ENCODE results near the gene GALNTL6.
A peak's percentile ranks its signal among the peaks of the same experiment; 100 is the strongest.

Gene GALNTL6

GRCh38 chr4:171846232-171846631 lies 33.0 kb downstream of the GALNTL6 start:
- H3K4me3 ChIP-seq (ENCODE audit: low read depth, low read length), result no peak overlapping the region

GRCh38 chr4:171846893-171847292 lies 33.7 kb downstream of the GALNTL6 start:
- H3K4me3 ChIP-seq (ENCODE audit: low read depth, low read length), result no peak overlapping the region
- TF ChIP-seq CTCF (IDR thresholded peaks at IDR 0.05; ENCODE audit: borderline replicate concordance, insufficient read depth, low read depth, low read length), result no peak

More at GRCh38 chr4:171846232-171846631, 33.0 kb downstream of the GALNTL6 start:
- peak; percentile 76 for TF ChIP-seq CTCF (IDR thresholded peaks at IDR 0.05; ENCODE audit: borderline replicate concordance, insufficient read depth, low read depth, low read length)

GRCh38 chr4:171847751-171848150 lies 34.5 kb downstream of the GALNTL6 start:
- no peak for TF ChIP-seq CTCF (IDR thresholded peaks at IDR 0.05; ENCODE audit: borderline replicate concordance, insufficient read depth, low read depth, low read length)
- no peak overlapping the region for H3K4me3 ChIP-seq (ENCODE audit: low read depth, low read length)

- no peak for TF ChIP-seq CTCF (IDR thresholded peaks at IDR 0.05; ENCODE audit: borderline replicate concordance, insufficient read depth, low read depth, low read length)
- no peak overlapping the region for H3K4me3 ChIP-seq (ENCODE audit: low read depth, low read length)
These were observed 36.5 kb downstream of the GALNTL6 start for GRCh38 chr4:171849686-171850222.

- no peak overlapping the region for H3K4me3 ChIP-seq (ENCODE audit: low read depth, low read length)
- TF ChIP-seq CTCF (IDR thresholded peaks at IDR 0.05; ENCODE audit: borderline replicate concordance, insufficient read depth, low read depth, low read length), result no peak
These were observed 38.1 kb downstream of the GALNTL6 start for GRCh38 chr4:171851295-171851694.

GRCh38 chr4:171857302-171858012 lies 44.3 kb downstream of the GALNTL6 start:
- H3K4me3 ChIP-seq (ENCODE audit: low read depth, low read length), result no peak overlapping the region
- no peak for TF ChIP-seq CTCF (IDR thresholded peaks at IDR 0.05; ENCODE audit: borderline replicate concordance, insufficient read depth, low read depth, low read length)

- TF ChIP-seq CTCF (IDR thresholded peaks at IDR 0.05; ENCODE audit: borderline replicate concordance, insufficient read depth, low read depth, low read length), result no peak
- H3K4me3 ChIP-seq (ENCODE audit: low read depth, low read length), result no peak overlapping the region
These were observed 62.1 kb downstream of the GALNTL6 start for GRCh38 chr4:171875291-171875690.
